H9 (cell line): ENCODE measurements around the gene HEXA. TPM values are rescaled to one million over a fixed set of nuclear protein-coding genes. Genes with fewer than 3 reads are reported as not detected.

Experiments
- DNase-seq: peaks from one replicate; pipeline ENCODE4 v3.0.0-alpha.2; 2017
- H2AFZ ChIP-seq: one replicate; pipeline ENCODE4 v1.6.1; 2013; ENCODE audit warnings: mild to moderate bottlenecking, low read length, control low read depth, moderate library complexity
- H2AK5ac ChIP-seq: 2 replicates; pipeline ENCODE4 v1.6.1; 2013; ENCODE audit warnings: low read length, control low read depth, mixed read lengths; ENCODE audit not compliant: insufficient read length
- H2BK120ac ChIP-seq: one replicate; pipeline ENCODE4 v1.6.1; 2013; ENCODE audit warnings: low read depth, mild to moderate bottlenecking, low read length, control low read depth, inconsistent platforms; ENCODE audit not compliant: poor library complexity, severe bottlenecking
- H2BK12ac ChIP-seq: 2 replicates; pipeline ENCODE4 v1.6.1; 2013; ENCODE audit warnings: low read length, control low read depth, mixed read lengths, low read depth; ENCODE audit not compliant: insufficient read length
- H2BK15ac ChIP-seq: 2 replicates; pipeline ENCODE4 v1.6.1; 2013; ENCODE audit warnings: low read depth, low read length, control low read depth
- H2BK20ac ChIP-seq: one replicate; pipeline ENCODE4 v1.6.1; 2013; ENCODE audit warnings: low read depth, mild to moderate bottlenecking, low read length, control low read depth, inconsistent platforms; ENCODE audit not compliant: poor library complexity, severe bottlenecking
- H2BK5ac ChIP-seq: 2 replicates; pipeline ENCODE4 v1.6.1; 2013; ENCODE audit warnings: low read length, control low read depth, mixed read lengths; ENCODE audit not compliant: insufficient read length
- H3K14ac ChIP-seq: 2 replicates; pipeline ENCODE4 v1.6.1; 2013; ENCODE audit warnings: low read length, control low read depth; ENCODE audit not compliant: insufficient read depth
- H3K18ac ChIP-seq: 2 replicates; pipeline ENCODE4 v1.6.1; 2013; ENCODE audit warnings: low read depth, mild to moderate bottlenecking, mixed read lengths, low read length, control low read depth; ENCODE audit not compliant: insufficient read length
- H3K23ac ChIP-seq: 2 replicates; pipeline ENCODE4 v1.6.1; 2013; ENCODE audit warnings: low read length, control low read depth, mixed read lengths, low read depth; ENCODE audit not compliant: insufficient read length
- H3K23me2 ChIP-seq: 2 replicates; pipeline ENCODE4 v1.6.1; 2013; ENCODE audit warnings: low read depth, mild to moderate bottlenecking, mixed read lengths, low read length, control low read depth; ENCODE audit not compliant: insufficient read length, poor library complexity, severe bottlenecking
- H3K27ac ChIP-seq: 2 replicates; pipeline ENCODE4 v1.5.1; 2013; ENCODE audit warnings: low read length, control low read depth, mixed read lengths, low read depth; ENCODE audit not compliant: insufficient read length
- H3K27me3 ChIP-seq: 2 replicates; pipeline ENCODE4 v1.6.1; 2013; ENCODE audit warnings: low read length, control low read depth, inconsistent platforms; ENCODE audit not compliant: insufficient read depth
- H3K4ac ChIP-seq: 2 replicates; pipeline ENCODE4 v1.6.1; 2013; ENCODE audit warnings: low read depth, mild to moderate bottlenecking, control low read depth, inconsistent platforms, low read length, moderate library complexity
- H3K4me1 ChIP-seq: 2 replicates; pipeline ENCODE4 v1.6.1; 2013; ENCODE audit warnings: low read length, control low read depth, inconsistent platforms; ENCODE audit not compliant: insufficient read depth
- H3K4me2 ChIP-seq: 2 replicates; pipeline ENCODE4 v1.6.1; 2013; ENCODE audit warnings: low read length, control low read depth, mixed read lengths; ENCODE audit not compliant: insufficient read length, insufficient read depth
- H3K56ac ChIP-seq: 2 replicates; pipeline ENCODE4 v1.6.1; 2013; ENCODE audit warnings: low read depth, mild to moderate bottlenecking, mixed read lengths, low read length, control low read depth; ENCODE audit not compliant: insufficient read length
- H3K79me1 ChIP-seq: 2 replicates; pipeline ENCODE4 v1.6.1; 2013; ENCODE audit warnings: low read depth, mild to moderate bottlenecking, moderate library complexity, low read length, control low read depth, inconsistent platforms; ENCODE audit not compliant: insufficient read depth, poor library complexity, severe bottlenecking
- H3K79me2 ChIP-seq: 2 replicates; pipeline ENCODE4 v1.6.1; 2013; ENCODE audit warnings: low read length, control low read depth, inconsistent platforms; ENCODE audit not compliant: insufficient read depth
- H3K9ac ChIP-seq: 2 replicates; pipeline ENCODE4 v1.6.1; 2013; ENCODE audit warnings: low read length, control low read depth, mixed read lengths; ENCODE audit not compliant: insufficient read length; ENCODE audit errors: extremely low read depth
- H3K9me3 ChIP-seq: one replicate; pipeline ENCODE4 v1.6.1; 2013; ENCODE audit warnings: low read depth, low read length, inconsistent platforms; ENCODE audit not compliant: control insufficient read depth
- H3T11ph ChIP-seq: one replicate; pipeline ENCODE4 v1.6.1; 2013; ENCODE audit warnings: mild to moderate bottlenecking, low read length, control low read depth, inconsistent platforms
- H4K20me1 ChIP-seq: one replicate; pipeline ENCODE4 v1.6.1; 2013; ENCODE audit not compliant: control insufficient read depth, insufficient read length, insufficient read depth
- H4K5ac ChIP-seq: 2 replicates; pipeline ENCODE4 v1.6.1; 2013; ENCODE audit warnings: low read depth, mild to moderate bottlenecking, mixed read lengths, low read length, control low read depth; ENCODE audit not compliant: insufficient read length
- H4K8ac ChIP-seq: replicated peaks from 2 replicates; pipeline ENCODE4 v1.6.1; 2013; ENCODE audit warnings: low read length, control low read depth, mixed read lengths, low read depth; ENCODE audit not compliant: insufficient read length
- H4K91ac ChIP-seq: 2 replicates; pipeline ENCODE4 v1.6.1; 2013; ENCODE audit warnings: low read depth, mild to moderate bottlenecking, moderate library complexity, mixed read lengths, low read length, control low read depth; ENCODE audit not compliant: insufficient read length
- H3K27ac Mint-ChIP-seq, 3 experiments: 2 replicates in 2 of 3; 3 replicates in 1 of 3; pipeline ENCODE4 v1.8.0; 2020 to 2021; ENCODE audit warnings: mixed read lengths in 3 of 3, mild to moderate bottlenecking in 1 of 3, moderate library complexity in 1 of 3
- H3K27me3 Mint-ChIP-seq: 2 replicates; pipeline ENCODE4 v1.8.0; 2021; ENCODE audit warnings: low read depth, mild to moderate bottlenecking, moderate library complexity, mixed read lengths
- H3K36me3 Mint-ChIP-seq, 3 experiments: 2 replicates in 2 of 3; 3 replicates in 1 of 3; pipeline ENCODE4 v1.8.0; 2020 to 2021; ENCODE audit warnings: low read depth in 3 of 3, mixed read lengths in 3 of 3; ENCODE audit not compliant: insufficient read depth in 1 of 3
- H3K4me1 Mint-ChIP-seq, 2 experiments: 2 replicates each; pipeline ENCODE4 v1.8.0; 2020; ENCODE audit warnings: mixed read lengths in 2 of 2
- H3K4me3 Mint-ChIP-seq, 2 experiments: 2 replicates in 1 of 2; 3 replicates in 1 of 2; pipeline ENCODE4 v1.8.0; 2020 to 2021; ENCODE audit warnings: mild to moderate bottlenecking in 2 of 2, mixed read lengths in 2 of 2, moderate library complexity in 1 of 2
- H3K9me3 Mint-ChIP-seq, 2 experiments: 2 replicates in 1 of 2; 3 replicates in 1 of 2; pipeline ENCODE4 v1.8.0; 2020; ENCODE audit warnings: mild to moderate bottlenecking in 2 of 2, mixed read lengths in 2 of 2, moderate library complexity in 1 of 2
- CTCF ChIP-seq: fragments of 200-600 bp; sonication (generic); conservative IDR thresholded peaks from 3 replicates; pipeline ENCODE4 v1.8.0; 2021; ENCODE audit warnings: antibody characterized with exemption, mild to moderate bottlenecking
- WGBS: extraction: QIAGEN DNeasy Blood & Tissue Kit; methylation state at CpG from one replicate; pipeline ENCODE4 v1.1.7; 2013; ENCODE audit warnings: missing lambda C conversion rate, low lambda C conversion rate, mixed read lengths; ENCODE audit not compliant: insufficient read length; ENCODE audit errors: extremely low coverage; 5-methylcytosine and 5-hydroxymethylcytosine counted together
- total RNA-seq: library from RNA; stranded (reverse); gene quantifications from 2 replicates; pipeline ENCODE4 v1.2.1, GENCODE V29; 2021

The HEXA gene
- total RNA-seq, 1 experiment from 2014 or later = 54.7 TPM

DNA sequence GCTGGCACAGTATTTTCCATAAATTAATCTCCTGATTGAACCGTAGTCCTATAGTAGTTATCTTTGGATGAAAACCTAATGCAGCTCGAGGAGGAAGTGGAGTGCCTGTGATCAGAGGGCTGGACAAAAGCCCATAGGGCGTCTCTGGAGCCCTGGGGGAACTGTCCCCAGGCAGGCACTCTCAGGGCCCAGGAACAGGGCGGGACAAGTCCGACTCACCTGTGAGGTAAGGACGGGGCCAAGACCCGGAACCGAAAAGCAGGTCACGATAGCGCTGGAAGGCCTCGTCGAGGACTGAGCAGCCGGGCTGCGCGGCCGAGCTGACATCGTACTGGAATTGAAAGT lies 341 bp downstream of the HEXA start:
- Histone ChIP-seq H4K91ac (peak overlapping the region; percentile 71), H2AFZ (peak overlapping the region; percentile 17), H3K27me3 (no peaks in the 10 kb centered on the region), H3K56ac (no peak overlapping the region), H3T11ph (no peak overlapping the region), H3K9ac (peak overlapping the region; percentile 87), H3K23ac (no peak overlapping the region), H3K23me2 (peaks cover 13% of the 10 kb centered on the region), H3K79me2 (peaks cover 3% of the 10 kb centered on the region; the same call in 1 of the 2 replicates), H4K8ac (peak overlapping the region; percentile 23), H4K20me1 (peaks cover 2% of the 10 kb centered on the region), H2BK120ac (no peak overlapping the region), H4K5ac (peak overlapping the region; percentile 55), H3K79me1 (peaks cover 8% of the 10 kb centered on the region), H3K27ac (no peak overlapping the region), H3K14ac (peak overlapping the region; percentile 55; the same call in 1 of the 2 replicates), H2AK5ac (no peak overlapping the region), H3K4me2 (peak overlapping the region; percentile 85), H3K4ac (no peak overlapping the region), H2BK12ac (no peak overlapping the region), H3K18ac (peak overlapping the region; percentile 67), H3K9me3 (no peaks in the 10 kb centered on the region), H2BK20ac (no peak overlapping the region), H3K4me1 (no peaks in the 10 kb centered on the region), H2BK5ac (no peak overlapping the region), H2BK15ac (no peak overlapping the region)
- DNase-seq = no peak
- peak overlapping the region; percentile 32 to 99 (median 98); a peak in 5 of 7 replicates for H3K27ac Mint-ChIP-seq
- peak overlapping the region; percentile 91 to 95 for H3K4me3 Mint-ChIP-seq
- H3K4me1 Mint-ChIP-seq = peaks cover 18 to 20% of the 10 kb centered on the region in 2 experiments
- no peak for TF ChIP-seq CTCF
- peaks cover 0 to 5% (median 4%) of the 10 kb centered on the region in 3 experiments; a peak in 2 of 7 replicates for H3K36me3 Mint-ChIP-seq
- peaks cover 6% of the 10 kb centered on the region; the same call in 1 of the 2 replicates for H3K27me3 Mint-ChIP-seq
- no CpG with 5 or more reads among the region's 17 CpGs for WGBS
- no peaks in the 10 kb centered on the region; a peak in 1 of 5 replicates for H3K9me3 Mint-ChIP-seq
